Keratinocyte (primary cell): ENCODE results near the gene SLC8A1. TPM values are rescaled to one million over a fixed set of nuclear protein-coding genes. Genes with fewer than 3 reads are reported as not detected.

Experiments used
- DNase-seq: peaks from one replicate; pipeline ENCODE4 v3.0.0-alpha.2; 2011; ENCODE audit warnings: low read depth, missing footprints, low spot score
- FAIRE-seq: peaks from 2 replicates; lab custom pipeline; 2011; peaks lifted over from hg19 to GRCh38; lab: Jason Lieb, UNC
- H2AFZ ChIP-seq: 2 replicates; pipeline ENCODE4 v1.6.0; 2012; ENCODE audit warnings: low read length, control low read depth, inconsistent platforms; ENCODE audit not compliant: control insufficient read depth
- H3K27ac ChIP-seq: 2 replicates; pipeline ENCODE4 v1.5.1; 2011; ENCODE audit warnings: low read length; ENCODE audit not compliant: control insufficient read depth, insufficient read depth
- H3K27me3 ChIP-seq: 3 replicates; pipeline ENCODE4 v1.6.0; 2011; ENCODE audit warnings: low read length; ENCODE audit not compliant: control insufficient read depth, insufficient read depth; ENCODE audit errors: extremely low read depth
- H3K36me3 ChIP-seq, 2 experiments: 2 replicates in 1 of 2; 3 replicates in 1 of 2; pipeline ENCODE4 v1.5.1; 2011; ENCODE audit warnings: low read length in 2 of 2, mild to moderate bottlenecking in 1 of 2; ENCODE audit not compliant: control insufficient read depth in 2 of 2, insufficient read depth in 2 of 2; ENCODE audit errors: extremely low read depth in 1 of 2
- H3K4me1 ChIP-seq: 3 replicates; pipeline ENCODE4 v1.5.1; 2011; ENCODE audit warnings: low read length; ENCODE audit not compliant: control insufficient read depth, insufficient read depth; ENCODE audit errors: extremely low read depth
- H3K4me2 ChIP-seq: 3 replicates; pipeline ENCODE4 v1.6.0; 2011; ENCODE audit warnings: low read depth, low read length; ENCODE audit not compliant: control insufficient read depth, insufficient read depth; ENCODE audit errors: extremely low read depth
- H3K4me3 ChIP-seq, 3 experiments: fragments of 200-600 bp in 1 of 3; sonication (generic) in 1 of 3; 2 replicates in 2 of 3; 3 replicates in 1 of 3; pipeline ENCODE4 v1.5.1; 2011 to 2016; ENCODE audit warnings: low read length in 3 of 3, mild to moderate bottlenecking in 3 of 3, control low read depth in 2 of 3, inconsistent platforms in 1 of 3, low read depth in 1 of 3, mixed read lengths in 1 of 3, mixed run types in 1 of 3, moderate library complexity in 1 of 3; ENCODE audit not compliant: control insufficient read depth in 2 of 3, insufficient read depth in 2 of 3; ENCODE audit errors: extremely low read depth in 1 of 3
- H3K79me2 ChIP-seq: 2 replicates; pipeline ENCODE4 v1.6.0; 2012; ENCODE audit warnings: low read length; ENCODE audit not compliant: control insufficient read depth, insufficient read depth
- H3K9ac ChIP-seq: 3 replicates; pipeline ENCODE4 v1.6.0; 2011; ENCODE audit warnings: low read length; ENCODE audit not compliant: control insufficient read depth, insufficient read depth; ENCODE audit errors: extremely low read depth
- H3K9me1 ChIP-seq: 3 replicates; pipeline ENCODE4 v1.6.0; 2011; ENCODE audit warnings: low read length; ENCODE audit not compliant: control insufficient read depth, insufficient read depth; ENCODE audit errors: extremely low read depth
- H3K9me3 ChIP-seq: 2 replicates; pipeline ENCODE4 v1.5.1; 2012; ENCODE audit warnings: low read depth, low read length; ENCODE audit not compliant: control insufficient read depth
- H4K20me1 ChIP-seq: 3 replicates; pipeline ENCODE4 v1.6.0; 2011; ENCODE audit warnings: low read length; ENCODE audit not compliant: control insufficient read depth, insufficient read depth; ENCODE audit errors: extremely low read depth
- EZH2 ChIP-seq: IDR thresholded peaks from one replicate; pipeline ENCODE4 v1.6.1; 2012; ENCODE audit warnings: inconsistent platforms, mild to moderate bottlenecking, low read length, moderate library complexity
- dilution Hi-C: fragments of 300-500 bp; cut with MboI; formaldehyde crosslinking; loops from one replicate; pipeline ENCODE4 v1.7.0; 2020; ENCODE audit warnings: low sequenced_read_pairs; ENCODE audit not compliant: extremely low pct_ligation_motif_present
- polyA plus RNA-seq, 5 experiments: library from polyadenylated mRNA; depleted of rRNA in 3 of 5; stranded (reverse) in 3 of 5; stranded (forward) in 1 of 5; unstranded in 1 of 5; fragments of >200 nt; gene quantifications; 1 replicate in 1 of 5; 2 replicates in 3 of 5; 3 replicates in 1 of 5; pipeline versions ENCODE4 v1.2.1 to v1.2.3, GENCODE V29; 2011 to 2012; ENCODE audit warnings: missing spikeins in 2 of 5, low read depth in 1 of 5, low replicate concordance in 1 of 5
- TF ChIP-seq, protein P1 (sequence below), 3 experiments: IDR thresholded peaks in 1 of 3; conservative IDR thresholded peaks in 1 of 3; optimal IDR thresholded peaks in 1 of 3; 2 replicates in 2 of 3; 3 replicates in 1 of 3; pipeline versions ENCODE3 to v1.5.1; 2011; ENCODE audit warnings: low read length in 3 of 3, mild to moderate bottlenecking in 3 of 3, moderate library complexity in 2 of 3, control low read depth in 1 of 3, inconsistent platforms in 1 of 3; ENCODE audit not compliant: insufficient read depth in 2 of 3; ENCODE audit errors: extremely low read depth in 1 of 3

SLC8A1 gene
- polyA plus RNA-seq, 1 donor (not counting 4 experiments of a cell fraction or from before 2014, with no cell fraction given) = 2.7 TPM

DNA sequence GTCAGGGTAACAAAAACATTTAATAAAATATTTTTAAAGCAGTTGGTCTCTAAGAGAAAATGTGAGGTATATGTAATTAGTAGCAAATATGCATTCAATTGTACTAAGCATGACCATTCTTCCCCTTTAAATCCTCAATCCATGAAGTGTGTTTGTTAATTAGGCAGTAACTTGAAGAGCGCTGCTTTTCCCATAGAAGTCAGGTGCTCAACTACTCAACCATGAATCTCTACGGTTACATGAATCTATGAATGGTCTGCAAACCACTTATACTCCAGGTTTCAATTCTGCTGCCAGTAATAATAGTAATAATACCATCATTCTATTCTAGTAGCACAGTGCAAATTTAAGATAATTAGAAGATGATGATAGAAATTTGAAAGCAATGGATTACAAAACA lies 55.8 kb downstream of the SLC8A1 start:
- H3K4me2 ChIP-seq = no peak overlapping the region
- no peaks in the 10 kb centered on the region for H3K9me1 ChIP-seq
- no peak for TF ChIP-seq EZH2
- TF ChIP-seq, protein P1, sequence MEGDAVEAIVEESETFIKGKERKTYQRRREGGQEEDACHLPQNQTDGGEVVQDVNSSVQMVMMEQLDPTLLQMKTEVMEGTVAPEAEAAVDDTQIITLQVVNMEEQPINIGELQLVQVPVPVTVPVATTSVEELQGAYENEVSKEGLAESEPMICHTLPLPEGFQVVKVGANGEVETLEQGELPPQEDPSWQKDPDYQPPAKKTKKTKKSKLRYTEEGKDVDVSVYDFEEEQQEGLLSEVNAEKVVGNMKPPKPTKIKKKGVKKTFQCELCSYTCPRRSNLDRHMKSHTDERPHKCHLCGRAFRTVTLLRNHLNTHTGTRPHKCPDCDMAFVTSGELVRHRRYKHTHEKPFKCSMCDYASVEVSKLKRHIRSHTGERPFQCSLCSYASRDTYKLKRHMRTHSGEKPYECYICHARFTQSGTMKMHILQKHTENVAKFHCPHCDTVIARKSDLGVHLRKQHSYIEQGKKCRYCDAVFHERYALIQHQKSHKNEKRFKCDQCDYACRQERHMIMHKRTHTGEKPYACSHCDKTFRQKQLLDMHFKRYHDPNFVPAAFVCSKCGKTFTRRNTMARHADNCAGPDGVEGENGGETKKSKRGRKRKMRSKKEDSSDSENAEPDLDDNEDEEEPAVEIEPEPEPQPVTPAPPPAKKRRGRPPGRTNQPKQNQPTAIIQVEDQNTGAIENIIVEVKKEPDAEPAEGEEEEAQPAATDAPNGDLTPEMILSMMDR (optimal IDR thresholded peaks at IDR 0.05 in 1 of 3, IDR thresholded peaks at IDR 0.05 in 1 of 3, conservative IDR thresholded peaks at IDR 0.05 in 1 of 3; ENCODE audit: extremely low read depth in 1 of 3, insufficient read depth in 2 of 3, low read length in 3 of 3) = no peak
- dilution Hi-C loops = no loop called here
- no peaks in the 10 kb centered on the region for H3K36me3 ChIP-seq
- H3K4me1 ChIP-seq = peaks cover 16% of the 10 kb centered on the region
- H3K9me3 ChIP-seq = no peaks in the 10 kb centered on the region
- H2AFZ ChIP-seq = no peak overlapping the region
- DNase-seq (no peak), FAIRE-seq (no peak)
- H3K27ac ChIP-seq = no peak overlapping the region
- H3K27me3 ChIP-seq = no peaks in the 10 kb centered on the region
- H3K4me3 ChIP-seq = no peak overlapping the region
- no peak overlapping the region for H3K9ac ChIP-seq
- H4K20me1 ChIP-seq = no peaks in the 10 kb centered on the region
- no peaks in the 10 kb centered on the region for H3K79me2 ChIP-seq

DNA sequence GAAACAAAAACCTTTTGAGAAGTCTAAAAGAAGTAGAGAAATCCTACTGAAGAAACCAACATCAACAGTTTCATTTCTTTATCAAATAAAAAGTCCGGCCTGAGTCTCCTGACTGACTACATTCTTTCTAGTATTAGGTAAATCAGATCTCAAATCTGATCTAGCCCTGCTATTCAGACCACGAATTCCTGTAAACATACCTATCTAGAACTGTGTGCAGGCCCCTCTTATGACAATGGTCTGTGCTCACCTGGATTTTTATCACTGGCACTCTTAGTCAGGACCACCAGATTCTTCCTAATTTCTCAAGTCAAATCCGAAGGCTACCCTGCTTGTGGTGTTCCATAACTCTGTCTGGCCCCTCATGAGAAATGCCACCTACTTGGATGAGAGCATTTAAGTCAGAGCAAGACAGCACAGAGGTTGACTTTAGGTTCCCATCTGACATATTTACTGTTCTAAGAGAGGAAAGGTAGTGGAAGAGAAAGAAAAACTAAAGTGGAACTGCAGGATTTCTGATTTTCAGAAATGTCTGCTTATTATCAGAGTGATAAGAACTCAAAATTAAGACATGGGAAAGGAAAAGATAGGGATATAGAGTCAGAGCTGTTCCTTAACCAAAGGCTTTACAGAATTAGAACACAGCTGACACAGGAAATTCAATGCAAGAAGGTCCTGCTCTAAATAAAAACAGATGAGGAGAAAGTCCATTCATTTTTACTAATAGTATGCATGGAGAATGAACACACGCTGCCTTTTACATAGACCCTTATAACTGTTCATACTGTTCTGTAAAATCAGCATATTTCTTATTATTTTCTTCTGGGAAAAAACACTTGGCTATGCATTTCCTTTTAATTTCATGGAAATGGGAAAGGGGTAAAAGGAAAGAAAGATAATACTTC lies 56.5 kb downstream of the SLC8A1 start:
- H3K4me2 ChIP-seq = peak overlapping the region; percentile 48
- H3K9me3 ChIP-seq = no peaks in the 10 kb centered on the region
- H3K4me1 ChIP-seq = peaks cover 10% of the 10 kb centered on the region
- no peak for DNase-seq
- FAIRE-seq = no peak
- H3K79me2 ChIP-seq = no peaks in the 10 kb centered on the region
- no peaks in the 10 kb centered on the region for H3K27me3 ChIP-seq
- peak overlapping the region; percentile 50 for H2AFZ ChIP-seq
- H3K36me3 ChIP-seq = no peaks in the 10 kb centered on the region
- H3K9me1 ChIP-seq = no peaks in the 10 kb centered on the region
- dilution Hi-C loops = no loop called here
- TF ChIP-seq, protein P1 (optimal IDR thresholded peaks at IDR 0.05 in 1 of 3, IDR thresholded peaks at IDR 0.05 in 1 of 3, conservative IDR thresholded peaks at IDR 0.05 in 1 of 3; ENCODE audit: extremely low read depth in 1 of 3, insufficient read depth in 2 of 3, low read length in 3 of 3) = no peak
- TF ChIP-seq EZH2 = no peak
- no peak overlapping the region for H3K9ac ChIP-seq
- no peak overlapping the region for H3K27ac ChIP-seq
- no peaks in the 10 kb centered on the region for H4K20me1 ChIP-seq
- no peak overlapping the region for H3K4me3 ChIP-seq
